K562 (cell line): ENCODE data around the gene TMC4. TPM values are rescaled to one million over a fixed set of nuclear protein-coding genes. Genes with fewer than 3 reads are reported as not detected.

Source experiments
- ARID1B ChIP-seq: fragments of 450-650 bp; IDR thresholded peaks from 2 replicates; pipeline ENCODE4 v1.6.1; 2016; ENCODE audit warnings: antibody characterized with exemption, mild to moderate bottlenecking, inconsistent platforms
- BRF1 ChIP-seq: IDR thresholded peaks from 3 replicates; pipeline ENCODE4 v1.6.1; 2011; ENCODE audit warnings: borderline replicate concordance, mild to moderate bottlenecking; ENCODE audit not compliant: insufficient read length; ENCODE audit errors: extremely low read depth
- ELF4 ChIP-seq: fragments of 450-650 bp; formaldehyde crosslinking; IDR thresholded peaks from 2 replicates; pipeline ENCODE4 v1.4.0; 2022; ENCODE audit warnings: missing genetic modification characterization
- EP400 ChIP-seq: fragments of 450-650 bp; IDR thresholded peaks from 2 replicates; pipeline ENCODE4 v1.6.1; 2017; ENCODE audit warnings: antibody characterized with exemption, mild to moderate bottlenecking, moderate library complexity
- HBP1 ChIP-seq: fragments of 450-650 bp; formaldehyde crosslinking; IDR thresholded peaks from 2 replicates; pipeline ENCODE4 v1.4.0; 2022; ENCODE audit warnings: missing genetic modification characterization
- HCFC1 ChIP-seq: IDR thresholded peaks from 2 replicates; pipeline ENCODE4 v1.6.1; 2012; ENCODE audit warnings: low read depth, low read length, improper control_type of control experiment
- MCM5 ChIP-seq: fragments of 450-650 bp; IDR thresholded peaks from 2 replicates; pipeline ENCODE4 v1.6.1; 2016; ENCODE audit warnings: low read depth
- NFATC3 ChIP-seq: fragments of 450-650 bp; IDR thresholded peaks from 2 replicates; pipeline ENCODE4 v1.6.1; 2017; ENCODE audit warnings: mild to moderate bottlenecking
- PHB ChIP-seq: fragments of 250-450 bp; sonication (Bioruptor Pico); IDR thresholded peaks from 2 replicates; pipeline ENCODE4 v1.5.0; 2021
- SMARCA5 ChIP-seq: fragments of 450-650 bp; IDR thresholded peaks from 2 replicates; pipeline ENCODE4 v1.6.1; 2016
- TCF3 ChIP-seq: sonication (generic); formaldehyde crosslinking; IDR thresholded peaks from 2 replicates; pipeline ENCODE4 v1.4.0; 2020; ENCODE audit warnings: mild to moderate bottlenecking, missing genetic modification reagents
- TEAD4 ChIP-seq, 2 experiments: sonication (generic) in 1 of 2; formaldehyde crosslinking in 1 of 2; IDR thresholded peaks; 2 replicates each; pipeline versions ENCODE4 v1.6.1 to v1.8.0; 2012 to 2022; ENCODE audit warnings: borderline replicate concordance in 1 of 2, inconsistent platforms in 1 of 2, low read length in 1 of 2, mild to moderate bottlenecking in 1 of 2, missing genetic modification reagents in 1 of 2
- U2AF1 ChIP-seq: fragments of 200-400 bp; formaldehyde crosslinking; optimal IDR thresholded peaks from 2 replicates; pipeline ENCODE3; 2017; ENCODE audit warnings: mild to moderate bottlenecking, low read depth, low read length, moderate library complexity
- ZC3H4 ChIP-seq: sonication (generic); formaldehyde crosslinking; IDR thresholded peaks from 2 replicates; pipeline ENCODE4 v1.9.0; 2021; ENCODE audit warnings: missing genetic modification reagents, borderline replicate concordance
- ZFP91 ChIP-seq: sonication (generic); formaldehyde crosslinking; IDR thresholded peaks from 2 replicates; pipeline ENCODE4 v1.8.0; 2022; ENCODE audit warnings: mild to moderate bottlenecking, missing genetic modification reagents
- ZKSCAN1 ChIP-seq: fragments of 150-350 bp; IDR thresholded peaks from 2 replicates; pipeline ENCODE4 v1.6.1; 2016; ENCODE audit warnings: low read depth, low read length
- ZNF277 ChIP-seq: fragments of 250-450 bp; sonication (Bioruptor Pico); IDR thresholded peaks from 2 replicates; pipeline ENCODE4 v1.8.0; 2022; ENCODE audit warnings: inconsistent platforms, mild to moderate bottlenecking, moderate library complexity, borderline replicate concordance
- ZNF668 ChIP-seq: fragments of 250-450 bp; sonication (Bioruptor Pico); IDR thresholded peaks from 2 replicates; pipeline ENCODE4 v1.8.0; 2022; ENCODE audit warnings: mild to moderate bottlenecking, inconsistent platforms
- polyA plus RNA-seq, 8 experiments: library from polyadenylated mRNA; depleted of rRNA in 4 of 8; stranded (reverse) in 5 of 8; unstranded in 3 of 8; fragments of >200 nt; fragmentation: Nextera tagmentation in 2 of 8; fragmentation: Illumina TruSeq in 1 of 8; extraction: Ambion mirVana in 2 of 8; extraction: Trizol in 1 of 8; gene quantifications; 2 replicates each; pipeline versions ENCODE4 v1.2.1 to v1.2.3, GENCODE V29; 2011 to 2014; ENCODE audit warnings: inconsistent platforms in 1 of 8, missing spikeins in 1 of 8
- total RNA-seq, 7 experiments: library from RNA; depleted of rRNA in 6 of 7; stranded (reverse); fragments of >200 nt in 6 of 7; fragmentation: Illumina TruSeq in 2 of 7; extraction: Trizol in 2 of 7; gene quantifications; 2 replicates each; pipeline versions ENCODE4 v1.2.1 to v1.2.3, GENCODE V29; 2011 to 2021; ENCODE audit warnings: low replicate concordance in 1 of 7
- TF ChIP-seq, protein P1 (sequence below): fragments of 250-450 bp; sonication (Bioruptor Pico); IDR thresholded peaks from 2 replicates; pipeline ENCODE4 v1.8.0; 2022; ENCODE audit warnings: moderate library complexity, mild to moderate bottlenecking, inconsistent platforms
- TF ChIP-seq, protein P2 (sequence below): fragments of 450-650 bp; IDR thresholded peaks from 2 replicates; pipeline ENCODE4 v1.6.1; 2016; ENCODE audit warnings: borderline replicate concordance
- TF ChIP-seq, protein P3 (sequence below), 2 experiments: fragments of 450-650 bp; IDR thresholded peaks; 2 replicates each; pipeline ENCODE4 v1.6.1; 2016

TMC4 gene
- total and polyA plus RNA-seq, 9 of the 15 experiments (the other 6 are each of a cell fraction or from before 2014, with no cell fraction given) = 0.12 to 0.79 (median 0.36) TPM; not detected in 2

GRCh38 chr19:54160182-54160811 is 12.7 kb downstream of the TMC4 start (continued):
- TF ChIP-seq HBP1 (CRISPR knock-in tag) (no peak), ZNF668 (CRISPR knock-in tag) (no peak), ZKSCAN1 (peak; percentile 29; the same call in 1 of the 2 replicates), TCF3 (CRISPR knock-in tag) (no peak), PHB (no peak), EP400 (no peak), ZC3H4 (no peak), ELF4 (CRISPR knock-in tag) (no peak), HCFC1 (no peak), U2AF1 (no peak), TEAD4 (IDR thresholded peaks at IDR 0.05; ENCODE audit: low read length) (no peak), TEAD4 (CRISPR knock-in tag; IDR thresholded peaks at IDR 0.05; ENCODE audit: borderline replicate concordance) (0 out of 2 replicates have a peak, but pooled peaks have one; percentile 64), MCM5 (no peak), ZFP91 (no peak), ZNF277 (CRISPR knock-in tag) (no peak), NFATC3 (no peak), SMARCA5 (no peak), ARID1B (no peak), BRF1 (no peak)
- TF ChIP-seq, protein P1, sequence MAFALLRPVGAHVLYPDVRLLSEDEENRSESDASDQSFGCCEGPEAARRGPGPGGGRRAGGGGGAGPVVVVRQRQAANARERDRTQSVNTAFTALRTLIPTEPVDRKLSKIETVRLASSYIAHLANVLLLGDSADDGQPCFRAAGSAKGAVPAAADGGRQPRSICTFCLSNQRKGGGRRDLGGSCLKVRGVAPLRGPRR (CRISPR knock-in tag) = no peak
- TF ChIP-seq, protein P2, sequence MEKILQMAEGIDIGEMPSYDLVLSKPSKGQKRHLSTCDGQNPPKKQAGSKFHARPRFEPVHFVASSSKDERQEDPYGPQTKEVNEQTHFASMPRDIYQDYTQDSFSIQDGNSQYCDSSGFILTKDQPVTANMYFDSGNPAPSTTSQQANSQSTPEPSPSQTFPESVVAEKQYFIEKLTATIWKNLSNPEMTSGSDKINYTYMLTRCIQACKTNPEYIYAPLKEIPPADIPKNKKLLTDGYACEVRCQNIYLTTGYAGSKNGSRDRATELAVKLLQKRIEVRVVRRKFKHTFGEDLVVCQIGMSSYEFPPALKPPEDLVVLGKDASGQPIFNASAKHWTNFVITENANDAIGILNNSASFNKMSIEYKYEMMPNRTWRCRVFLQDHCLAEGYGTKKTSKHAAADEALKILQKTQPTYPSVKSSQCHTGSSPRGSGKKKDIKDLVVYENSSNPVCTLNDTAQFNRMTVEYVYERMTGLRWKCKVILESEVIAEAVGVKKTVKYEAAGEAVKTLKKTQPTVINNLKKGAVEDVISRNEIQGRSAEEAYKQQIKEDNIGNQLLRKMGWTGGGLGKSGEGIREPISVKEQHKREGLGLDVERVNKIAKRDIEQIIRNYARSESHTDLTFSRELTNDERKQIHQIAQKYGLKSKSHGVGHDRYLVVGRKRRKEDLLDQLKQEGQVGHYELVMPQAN = peak; percentile 49; the same call in 1 of the 2 replicates
- TF ChIP-seq, protein P3, sequence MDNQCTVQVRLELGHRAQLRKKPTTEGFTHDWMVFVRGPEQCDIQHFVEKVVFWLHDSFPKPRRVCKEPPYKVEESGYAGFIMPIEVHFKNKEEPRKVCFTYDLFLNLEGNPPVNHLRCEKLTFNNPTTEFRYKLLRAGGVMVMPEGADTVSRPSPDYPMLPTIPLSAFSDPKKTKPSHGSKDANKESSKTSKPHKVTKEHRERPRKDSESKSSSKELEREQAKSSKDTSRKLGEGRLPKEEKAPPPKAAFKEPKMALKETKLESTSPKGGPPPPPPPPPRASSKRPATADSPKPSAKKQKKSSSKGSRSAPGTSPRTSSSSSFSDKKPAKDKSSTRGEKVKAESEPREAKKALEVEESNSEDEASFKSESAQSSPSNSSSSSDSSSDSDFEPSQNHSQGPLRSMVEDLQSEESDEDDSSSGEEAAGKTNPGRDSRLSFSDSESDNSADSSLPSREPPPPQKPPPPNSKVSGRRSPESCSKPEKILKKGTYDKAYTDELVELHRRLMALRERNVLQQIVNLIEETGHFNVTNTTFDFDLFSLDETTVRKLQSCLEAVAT (IDR thresholded peaks at IDR 0.05) = no peak
